Esophagus squamous epithelium (tissue), 5 donors: Measurements from ENCODE around the gene THADA. TPM values are rescaled to one million over a fixed set of nuclear protein-coding genes. Genes with fewer than 3 reads are reported as not detected.

ENCODE experiments used
- DNase-seq: peaks from one replicate; lab custom pipeline; 2025; lab: John Stamatoyannopoulos, UW
- H3K27ac ChIP-seq, 4 donors: fragments of 200-600 bp; sonication (generic); one replicate each; pipeline ENCODE4 v1.5.1; 2016 to 2019; ENCODE audit warnings: mild to moderate bottlenecking in 1 of 4
- H3K27me3 ChIP-seq, 4 donors: fragments of 200-600 bp; sonication (generic); 1 replicate in 3 of 4; 2 replicates in 1 of 4; pipeline versions ENCODE4 v1.5.1 to v1.6.0; 2017 to 2021; ENCODE audit warnings: antibody characterized with exemption in 1 of 4
- H3K36me3 ChIP-seq, 3 donors: fragments of 200-600 bp; sonication (generic); one replicate each; pipeline ENCODE4 v1.5.1; 2016 to 2019
- H3K4me1 ChIP-seq, 3 donors: fragments of 200-600 bp; sonication (generic); one replicate each; pipeline ENCODE4 v1.5.1; 2017 to 2019
- H3K4me3 ChIP-seq, 4 donors: fragments of 200-600 bp; sonication (generic); 1 replicate in 3 of 4; 2 replicates in 1 of 4; pipeline ENCODE4 v1.5.1; 2016 to 2019; ENCODE audit warnings: mild to moderate bottlenecking in 2 of 4, moderate library complexity in 1 of 4
- H3K9me3 ChIP-seq, 3 donors: fragments of 200-600 bp; sonication (generic); one replicate each; pipeline ENCODE4 v1.5.1; 2016 to 2019
- CTCF ChIP-seq, 6 experiments: fragments of 450-650 bp in 4 of 6; fragments of 200-600 bp in 2 of 6; sonication (generic) in 2 of 6; IDR thresholded peaks; one replicate each; pipeline ENCODE4 v1.5.1; 2016 to 2019; ENCODE audit warnings: antibody characterized with exemption in 6 of 6, mild to moderate bottlenecking in 4 of 6, moderate library complexity in 4 of 6
- POLR2A ChIP-seq, 4 donors: fragments of 450-650 bp; IDR thresholded peaks; one replicate each; pipeline ENCODE4 v1.6.1; 2017; ENCODE audit warnings: antibody characterized with exemption in 4 of 4, mild to moderate bottlenecking in 4 of 4, moderate library complexity in 3 of 4
- WGBS, 2 donors: methylation state at CpG; one replicate each; pipeline ENCODE4 v1.1.5; 2018; 5-methylcytosine and 5-hydroxymethylcytosine counted together
- intact Hi-C: fragments of 100-400 bp; cut with DNase I; formaldehyde crosslinking; loops from one replicate; pipeline ENCODE4 v1.15.0; 2022
- total RNA-seq, 4 donors: library from RNA; depleted of rRNA; stranded (reverse); fragments of >200 nt; gene quantifications; one replicate each; pipeline ENCODE4 v1.1.0, GENCODE V29; 2016
- donor health status: DM: yes; HTN: yes; CAD: no.

Gene THADA
- total RNA-seq, 4 donors from 2014 or later = 14.0 to 32.2 (median 21.0) TPM

GRCh38 chr2:43509886-43510285 is 86.0 kb downstream of the THADA start:
- no peak overlapping the region for H3K4me3 ChIP-seq
- 61 to 71% methylated on average over 3 of the region's 3 CpGs for WGBS, 2 donors

GRCh38 chr2:43508209-43508608 is 87.6 kb downstream of the THADA start:
- peaks cover 0 to 6% (median under 1%) of the 10 kb centered on the region in 3 donors for H3K4me1 ChIP-seq

More at GRCh38 chr2:43509886-43510285, 86.0 kb downstream of the THADA start:
- no peaks in the 10 kb centered on the region for H3K27me3 ChIP-seq
- no peak overlapping the region for H3K27ac ChIP-seq
- H3K36me3 ChIP-seq = peaks cover 0 to 39% (median 0%) of the 10 kb centered on the region in 3 donors
- intact Hi-C loops = no loop called here
- no peak for DNase-seq
- peaks cover 0 to 10% (median 6%) of the 10 kb centered on the region in 3 donors for H3K4me1 ChIP-seq
- no peaks in the 10 kb centered on the region for H3K9me3 ChIP-seq
- no peak for TF ChIP-seq POLR2A (IDR thresholded peaks at IDR 0.05)
- no peak for TF ChIP-seq CTCF (IDR thresholded peaks at IDR 0.05)

GRCh38 chr2:43507137-43507536 is 88.7 kb downstream of the THADA start:
- Histone ChIP-seq H3K36me3 (peaks cover 0 to 44% (median 0%) of the 10 kb centered on the region in 3 donors), H3K27ac (no peak overlapping the region), H3K27me3 (no peaks in the 10 kb centered on the region), H3K4me3 (no peak overlapping the region), H3K4me1 (no peaks in the 10 kb centered on the region), H3K9me3 (no peaks in the 10 kb centered on the region)
- WGBS, 2 donors = 26 to 59% methylated on average over 2 of the region's 2 CpGs
- intact Hi-C loops = no loop called here
- TF ChIP-seq POLR2A (IDR thresholded peaks at IDR 0.05) (no peak), CTCF (IDR thresholded peaks at IDR 0.05) (no peak)
- DNase-seq = no peak

More at GRCh38 chr2:43508209-43508608, 87.6 kb downstream of the THADA start:
- Histone ChIP-seq H3K27me3 (no peaks in the 10 kb centered on the region), H3K4me3 (no peak overlapping the region), H3K36me3 (peaks cover 0 to 48% (median 0%) of the 10 kb centered on the region in 3 donors), H3K27ac (no peak overlapping the region), H3K9me3 (no peaks in the 10 kb centered on the region)
- 78 to 79% methylated on average over 3 of the region's 3 CpGs for WGBS, 2 donors
- TF ChIP-seq CTCF (IDR thresholded peaks at IDR 0.05) (no peak), POLR2A (IDR thresholded peaks at IDR 0.05) (no peak)
- no peak for DNase-seq
- intact Hi-C loops = no loop called here

GRCh38 chr2:43495727-43496126 is 100.1 kb downstream of the THADA start:
- no peak overlapping the region for H3K27ac ChIP-seq
- H3K4me3 ChIP-seq = no peak overlapping the region
- TF ChIP-seq CTCF (IDR thresholded peaks at IDR 0.05) = no peak
- TF ChIP-seq POLR2A (IDR thresholded peaks at IDR 0.05) = no peak
- no peak for DNase-seq
- no peaks in the 10 kb centered on the region for H3K27me3 ChIP-seq
- WGBS, 2 donors = 43 to 62% methylated on average over 1 of the region's 1 CpG
- peaks cover 0 to 16% (median 0%) of the 10 kb centered on the region in 3 donors for H3K36me3 ChIP-seq
- H3K9me3 ChIP-seq = no peaks in the 10 kb centered on the region
- peaks cover 0 to 8% (median 0%) of the 10 kb centered on the region in 3 donors for H3K4me1 ChIP-seq
- intact Hi-C loops = no loop called here

GRCh38 chr2:43493954-43494353 is 101.9 kb downstream of the THADA start:
- WGBS, 2 donors = 100% methylated on average over 1 of the region's 1 CpG
- DNase-seq = no peak
- intact Hi-C loops = no loop called here

More at GRCh38 chr2:43493954-43494353, 101.9 kb downstream of the THADA start:
- Histone ChIP-seq H3K27ac (no peak overlapping the region), H3K9me3 (no peaks in the 10 kb centered on the region), H3K4me1 (peaks cover 0 to 8% (median 0%) of the 10 kb centered on the region in 3 donors), H3K4me3 (no peak overlapping the region), H3K27me3 (no peaks in the 10 kb centered on the region), H3K36me3 (peaks cover 0 to 16% (median 0%) of the 10 kb centered on the region in 3 donors)
- no peak for TF ChIP-seq POLR2A (IDR thresholded peaks at IDR 0.05)
- TF ChIP-seq CTCF (IDR thresholded peaks at IDR 0.05) = no peak
